DMS 273 treated with DMSO at 0.1 percent for 48 hours (cell line): ENCODE measurements around the gene TMPRSS6.
A peak's percentile ranks its signal among the peaks of the same experiment; 100 is the strongest.

Source experiments
- DNase-seq: peaks from one replicate; lab custom pipeline; 2025; lab: John Stamatoyannopoulos, UW

Gene TMPRSS6

DNA sequence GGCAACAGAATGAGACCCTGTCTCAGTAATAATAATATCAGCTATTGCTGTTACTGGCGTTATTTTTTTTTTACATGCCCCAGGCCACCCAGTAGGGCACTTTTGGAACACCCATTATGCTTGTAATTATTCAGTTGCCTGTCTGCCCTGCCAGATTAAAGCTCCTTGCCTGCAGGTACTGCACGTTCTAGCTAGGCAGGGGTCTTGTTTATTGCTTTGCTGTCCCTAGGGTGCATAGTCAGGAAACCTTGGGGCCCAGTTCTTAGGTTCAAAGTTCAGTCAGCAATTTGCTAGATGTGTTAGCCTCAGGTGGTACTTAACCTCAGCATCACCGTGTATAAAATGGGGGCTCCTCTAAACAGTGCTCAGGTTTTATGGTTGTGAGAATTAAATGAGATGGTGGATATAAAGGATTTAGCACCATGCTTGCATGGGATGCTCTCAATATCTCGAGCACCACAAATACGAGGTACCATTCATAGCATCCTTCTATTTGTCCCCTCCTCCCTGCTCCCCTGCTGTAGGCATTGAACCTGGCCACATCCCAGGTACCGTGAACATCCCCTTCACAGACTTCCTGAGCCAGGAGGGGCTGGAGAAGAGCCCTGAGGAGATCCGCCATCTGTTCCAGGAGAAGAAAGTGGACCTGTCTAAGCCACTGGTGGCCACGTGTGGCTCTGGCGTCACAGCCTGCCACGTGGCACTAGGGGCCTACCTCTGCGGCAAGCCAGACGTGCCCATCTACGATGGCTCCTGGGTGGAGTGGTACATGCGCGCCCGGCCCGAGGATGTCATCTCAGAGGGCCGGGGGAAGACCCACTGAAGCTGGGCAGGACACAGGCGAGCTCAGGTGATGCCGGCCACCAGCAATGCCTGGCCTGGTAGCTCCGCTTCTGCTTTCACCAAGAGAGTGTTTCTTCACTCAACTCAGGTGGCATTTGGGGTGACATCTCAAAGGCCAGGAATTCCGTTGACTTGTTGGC is 80.5 kb downstream of the TMPRSS6 start:
- DNase-seq = no peak

DNA sequence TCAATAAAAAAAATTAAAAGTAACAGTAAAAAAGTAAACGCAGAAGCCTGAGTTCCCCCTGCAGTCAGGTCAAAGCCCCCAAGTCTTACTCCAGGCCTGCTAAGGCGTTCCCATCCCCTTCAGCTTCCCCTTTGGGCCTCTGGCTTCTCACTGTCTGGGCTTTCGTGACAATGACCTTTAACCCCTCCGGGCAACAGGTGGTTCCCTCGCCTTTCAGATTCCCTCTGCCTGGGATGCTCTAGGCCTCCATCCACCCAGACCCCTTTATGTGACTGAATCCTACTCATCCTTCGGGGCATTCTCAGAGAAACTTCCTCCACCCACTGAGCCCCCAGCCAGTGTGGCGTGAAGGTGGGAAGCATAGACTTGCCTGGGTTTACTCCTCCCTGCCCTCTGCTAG is 82.0 kb downstream of the TMPRSS6 start:
- no peak for DNase-seq

DNA sequence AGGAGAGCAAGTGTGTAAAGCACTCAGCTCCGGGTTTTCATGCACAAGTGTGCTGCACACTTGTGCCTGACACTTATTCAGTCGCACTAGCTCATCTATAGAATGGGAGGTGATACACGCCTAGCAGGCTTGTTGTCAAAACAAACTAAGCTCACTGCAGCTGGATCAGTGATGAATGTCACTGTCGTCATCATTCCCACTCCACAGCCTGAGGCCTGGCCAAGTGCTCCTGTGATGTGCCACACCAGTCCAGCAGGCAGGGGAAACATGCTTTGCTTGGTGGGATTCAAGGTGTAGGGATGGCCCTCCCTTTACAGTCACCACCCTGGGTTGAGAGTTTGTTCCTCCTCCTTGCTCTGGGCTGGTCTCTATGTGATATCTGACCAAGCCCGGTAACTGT is 83.2 kb downstream of the TMPRSS6 start:
- DNase-seq = no peak

DNA sequence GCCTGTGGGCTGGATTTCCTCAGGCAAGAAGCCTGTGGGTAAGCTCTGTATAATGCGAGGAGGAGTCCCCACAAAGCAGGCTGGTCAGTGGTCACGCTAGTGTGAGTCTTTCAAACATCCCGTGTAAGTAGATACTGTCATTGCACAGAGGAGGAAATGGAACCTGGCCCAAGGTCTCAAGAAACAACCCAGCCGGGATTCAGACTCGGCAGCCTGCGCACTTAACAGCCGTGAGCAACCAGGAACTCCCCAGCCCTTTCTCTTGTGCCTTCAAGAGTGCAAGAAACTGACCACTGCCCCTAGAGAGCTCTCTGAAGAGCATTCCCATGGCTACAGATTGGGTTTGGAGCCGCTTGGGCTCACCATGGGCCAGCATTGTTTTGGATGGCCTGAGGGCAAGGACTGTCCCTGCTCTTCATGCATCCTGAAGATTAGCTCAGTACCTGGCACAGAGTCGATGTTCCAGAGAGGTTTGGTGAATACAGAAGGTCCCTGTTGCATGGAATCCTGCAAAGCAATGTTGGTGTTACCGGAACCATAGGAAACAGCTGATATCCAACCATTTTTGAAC is 83.9 kb downstream of the TMPRSS6 start:
- DNase-seq = no peak

DNA sequence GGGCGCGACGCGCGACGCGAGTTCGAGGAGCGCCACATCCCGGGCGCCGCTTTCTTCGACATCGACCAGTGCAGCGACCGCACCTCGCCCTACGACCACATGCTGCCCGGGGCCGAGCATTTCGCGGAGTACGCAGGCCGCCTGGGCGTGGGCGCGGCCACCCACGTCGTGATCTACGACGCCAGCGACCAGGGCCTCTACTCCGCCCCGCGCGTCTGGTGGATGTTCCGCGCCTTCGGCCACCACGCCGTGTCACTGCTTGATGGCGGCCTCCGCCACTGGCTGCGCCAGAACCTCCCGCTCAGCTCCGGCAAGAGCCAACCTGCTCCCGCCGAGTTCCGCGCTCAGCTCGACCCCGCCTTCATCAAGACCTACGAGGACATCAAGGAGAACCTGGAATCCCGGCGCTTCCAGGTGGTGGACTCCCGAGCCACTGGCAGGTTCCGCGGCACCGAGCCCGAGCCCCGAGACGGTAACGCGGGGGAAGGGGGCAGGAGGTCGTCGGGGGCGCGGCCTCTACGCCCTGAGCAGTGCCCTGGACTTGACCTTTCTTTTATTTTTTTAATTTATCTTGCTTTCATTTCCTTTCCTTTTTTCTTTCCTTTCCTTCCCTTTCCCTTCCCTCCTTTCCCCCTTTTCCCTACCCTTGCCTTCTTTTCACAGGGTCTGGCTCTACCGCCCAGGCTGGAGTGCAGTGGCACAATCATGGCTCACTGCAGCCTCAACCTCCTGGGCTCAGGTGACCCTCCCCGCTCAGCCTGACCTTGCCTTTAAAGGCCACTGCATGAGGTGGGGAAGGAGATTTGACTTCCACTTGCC is 85.0 kb downstream of the TMPRSS6 start:
- no peak for DNase-seq

DNA sequence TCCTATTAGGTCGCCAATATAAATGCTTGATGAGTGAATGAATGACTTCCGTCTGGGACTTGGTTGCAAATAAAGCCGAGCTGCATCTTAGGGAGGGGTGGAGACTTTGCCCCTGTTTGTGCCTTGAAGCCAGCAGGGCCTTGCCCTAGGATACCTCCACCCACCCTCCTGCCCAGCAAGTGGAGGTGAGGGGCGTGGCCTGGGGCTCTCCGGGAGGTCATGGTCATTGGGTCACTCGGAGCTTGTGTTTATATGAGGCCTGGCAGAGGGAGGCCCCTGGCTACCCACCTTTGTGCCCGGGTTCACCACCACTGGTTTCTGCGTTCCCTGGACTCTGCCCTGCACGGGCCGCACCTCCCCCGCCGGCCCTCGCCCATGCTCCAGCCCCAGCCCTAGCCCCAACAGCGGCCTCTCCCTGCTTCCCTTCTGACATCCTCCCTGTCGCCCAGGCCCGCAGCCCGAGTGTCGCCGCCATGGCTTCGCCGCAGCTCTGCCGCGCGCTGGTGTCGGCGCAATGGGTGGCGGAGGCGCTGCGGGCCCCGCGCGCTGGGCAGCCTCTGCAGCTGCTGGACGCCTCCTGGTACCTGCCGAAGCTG is 85.7 kb downstream of the TMPRSS6 start:
- DNase-seq = no peak

DNA sequence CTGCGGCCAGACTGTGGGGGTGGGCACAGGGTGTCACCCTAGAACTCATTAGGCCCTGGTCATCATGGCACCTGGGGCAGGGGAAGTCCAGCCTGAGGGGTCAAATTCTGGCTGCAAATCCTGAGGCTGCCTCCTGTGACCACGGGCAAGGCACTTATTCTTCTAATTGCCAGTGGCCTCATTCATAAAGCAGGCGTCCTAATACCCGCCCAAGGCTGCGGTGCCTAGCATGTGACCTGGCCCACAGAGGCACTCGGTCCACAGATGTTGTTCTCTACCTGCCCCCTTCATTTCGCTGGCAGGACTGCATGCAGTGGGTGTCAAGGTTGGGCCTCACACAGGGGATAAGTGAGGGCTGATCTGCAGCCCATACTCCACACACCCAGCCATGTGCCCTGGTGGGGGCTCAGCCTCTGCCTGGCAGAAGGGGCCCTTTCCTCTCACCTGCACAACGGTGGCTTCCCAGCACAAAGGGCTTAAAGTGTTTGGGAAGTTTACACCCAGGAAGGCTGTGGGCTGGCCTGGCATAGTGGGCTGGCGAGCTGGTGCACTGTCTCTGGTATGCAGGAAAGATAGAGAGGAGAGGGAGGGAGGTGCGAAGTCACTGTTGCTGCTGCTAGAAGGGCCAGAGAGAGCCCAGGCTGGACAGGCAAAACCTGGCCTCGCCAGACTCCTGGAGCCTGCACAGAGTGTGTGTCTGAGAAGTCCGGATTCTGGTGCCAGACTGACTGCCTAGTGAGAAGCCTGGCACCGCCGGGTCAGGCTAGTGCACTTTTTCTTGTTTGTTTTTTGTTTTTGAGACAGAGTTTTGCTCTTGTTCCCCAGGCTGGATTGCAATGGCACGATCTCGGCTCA is 86.8 kb downstream of the TMPRSS6 start:
- no peak for DNase-seq

DNA sequence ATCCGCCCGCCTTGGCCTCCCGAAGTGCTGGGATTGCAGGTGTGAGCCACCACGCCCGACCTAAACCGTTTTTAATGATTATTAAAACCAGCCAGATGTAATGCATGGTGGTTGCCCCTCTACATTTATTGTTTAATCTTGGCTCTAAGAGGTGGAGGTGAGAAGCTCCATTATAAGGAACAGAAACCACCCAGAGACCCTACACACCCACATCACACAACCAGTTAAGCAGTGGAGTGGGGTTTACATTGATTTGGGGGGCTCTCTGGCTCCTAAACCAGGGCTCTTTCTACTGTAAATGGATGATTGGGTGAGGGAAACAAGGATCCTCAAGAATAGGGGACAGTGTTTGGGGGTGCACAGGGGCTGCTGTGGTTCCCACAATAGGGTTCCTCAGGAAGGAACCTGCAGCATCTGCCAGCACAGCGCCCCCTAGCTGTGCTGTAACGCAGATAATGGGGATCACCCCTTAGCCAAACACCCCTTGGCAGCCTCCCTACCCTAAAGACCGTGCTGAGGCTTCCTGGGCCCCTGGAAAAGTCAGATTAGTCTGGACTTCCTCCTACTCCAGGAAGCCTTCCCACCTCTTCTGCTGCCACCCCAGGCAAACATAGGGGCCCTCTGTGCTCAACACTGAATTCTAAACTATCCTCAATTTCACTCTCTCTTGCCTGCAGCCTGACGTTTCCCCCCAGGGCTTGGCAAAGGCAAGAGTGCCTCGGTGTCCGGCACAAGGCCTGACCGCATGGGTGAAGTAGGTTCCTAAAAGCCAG is 87.6 kb downstream of the TMPRSS6 start:
- no peak for DNase-seq

DNA sequence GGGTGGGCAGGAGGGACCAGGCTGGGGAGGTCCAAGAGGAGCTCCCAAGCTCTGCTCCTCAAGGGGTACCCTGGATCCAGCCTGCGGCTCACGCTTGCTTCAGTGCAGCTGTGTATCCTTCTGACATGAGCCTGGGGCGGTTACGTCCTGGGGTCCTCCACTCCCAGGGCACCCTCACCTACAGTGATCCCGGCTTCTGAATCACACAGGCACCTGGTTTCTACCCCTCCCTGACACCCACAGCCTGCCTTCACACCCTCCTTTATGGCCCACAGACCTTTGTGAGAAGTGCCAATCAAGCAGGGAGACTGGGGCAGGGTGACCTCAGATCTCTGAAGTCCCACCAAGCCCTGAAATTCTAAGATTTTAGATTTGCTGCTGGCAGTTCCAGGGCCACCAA is 88.5 kb downstream of the TMPRSS6 start:
- DNase-seq = no peak

DNA sequence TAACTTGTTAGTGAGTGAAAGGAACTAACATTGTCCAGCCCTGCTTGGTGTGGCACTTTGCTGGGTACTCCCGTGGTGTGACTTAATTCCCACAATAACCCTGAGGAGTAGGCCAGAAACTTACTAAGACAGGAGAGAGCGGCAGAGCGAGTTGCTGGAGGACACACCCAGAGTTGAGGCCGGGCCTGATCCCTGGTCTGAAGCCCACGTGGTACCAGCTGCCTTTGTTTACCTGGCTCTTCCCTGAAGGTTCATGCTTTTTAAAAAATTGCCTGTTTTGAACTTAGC is 89.4 kb downstream of the TMPRSS6 start:
- DNase-seq = peak; percentile 10

DNA sequence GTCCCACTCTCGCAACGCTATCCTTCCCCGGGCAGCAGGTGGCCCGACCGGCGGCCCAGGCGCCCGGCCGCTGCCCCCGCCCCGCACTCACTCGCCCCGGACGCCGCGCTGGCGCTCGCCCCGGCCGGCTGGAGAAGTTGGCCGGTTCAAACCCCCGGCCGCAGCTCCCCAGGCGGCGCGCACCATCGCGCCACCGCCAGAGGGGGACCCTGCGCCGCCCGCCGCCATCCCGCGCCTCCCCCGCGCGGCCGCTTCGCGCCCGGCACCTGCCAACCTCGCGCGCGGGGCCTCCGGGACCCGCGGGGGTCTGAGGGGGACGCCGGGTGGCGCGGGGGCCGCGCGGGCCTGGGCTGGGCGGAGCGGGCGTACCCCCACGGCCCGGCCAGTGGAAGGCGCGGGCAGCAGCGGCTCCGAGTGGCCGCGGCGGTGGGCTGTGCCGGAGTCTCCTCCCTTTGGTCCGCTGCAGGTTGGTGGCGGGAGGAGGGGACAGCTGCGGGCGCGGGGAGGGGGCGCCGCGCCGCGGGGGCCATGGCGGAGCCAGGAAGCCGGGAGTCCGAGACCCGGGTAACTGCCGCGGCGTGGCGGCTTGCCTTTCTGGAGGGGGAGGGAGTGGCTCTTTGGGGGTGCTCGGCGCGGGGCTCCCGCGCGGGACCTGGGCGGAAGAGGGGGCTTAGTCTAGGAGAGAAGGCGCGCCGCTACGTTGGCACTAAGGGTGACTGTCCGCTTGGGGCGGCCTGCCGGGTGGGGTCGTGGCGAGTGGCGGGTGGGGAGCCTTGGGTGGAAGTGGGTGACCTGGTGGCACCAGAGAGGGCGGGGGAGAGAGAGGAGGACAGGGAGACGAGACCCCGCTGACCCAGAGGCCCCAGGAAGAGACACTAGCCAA is 90.0 kb downstream of the TMPRSS6 start, which contains the start of the genes MPST and TST:
TSS of gene MPST (plus strand) at position 434 of the 883 bp plus-strand sequence. CDS start at position 529, 95 bp downstream.
TSS of gene TST (minus strand) at position 139 of the 883 bp plus-strand sequence. CDS start 715 bp downstream, outside the sequence.
- no peak for DNase-seq

DNA sequence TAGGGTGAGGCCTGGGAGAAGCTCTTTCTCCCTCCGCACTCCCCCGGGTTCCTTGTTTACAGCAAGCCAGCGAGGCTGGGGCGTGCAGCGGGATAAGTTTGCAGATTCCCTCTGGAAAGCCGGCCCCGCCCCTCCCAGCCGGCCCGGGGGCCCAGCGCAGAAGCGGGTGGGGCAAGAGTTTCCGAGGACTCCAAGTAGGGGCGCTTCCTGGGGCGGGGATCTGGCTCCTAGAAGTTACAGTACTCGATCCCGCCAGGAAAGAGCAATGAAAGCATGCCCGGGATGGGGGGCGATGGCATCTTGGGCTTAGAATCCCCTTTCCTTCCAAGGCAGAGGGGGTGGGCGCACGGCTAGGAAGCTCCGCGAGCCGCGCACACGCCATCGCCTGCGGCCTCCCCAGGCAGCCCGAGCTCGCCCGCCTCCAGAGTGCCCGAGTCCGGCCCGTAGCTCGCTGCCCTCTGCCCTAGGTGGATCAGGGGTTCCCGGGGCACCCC is 90.7 kb downstream of the TMPRSS6 start:
- DNase-seq = no peak

DNA sequence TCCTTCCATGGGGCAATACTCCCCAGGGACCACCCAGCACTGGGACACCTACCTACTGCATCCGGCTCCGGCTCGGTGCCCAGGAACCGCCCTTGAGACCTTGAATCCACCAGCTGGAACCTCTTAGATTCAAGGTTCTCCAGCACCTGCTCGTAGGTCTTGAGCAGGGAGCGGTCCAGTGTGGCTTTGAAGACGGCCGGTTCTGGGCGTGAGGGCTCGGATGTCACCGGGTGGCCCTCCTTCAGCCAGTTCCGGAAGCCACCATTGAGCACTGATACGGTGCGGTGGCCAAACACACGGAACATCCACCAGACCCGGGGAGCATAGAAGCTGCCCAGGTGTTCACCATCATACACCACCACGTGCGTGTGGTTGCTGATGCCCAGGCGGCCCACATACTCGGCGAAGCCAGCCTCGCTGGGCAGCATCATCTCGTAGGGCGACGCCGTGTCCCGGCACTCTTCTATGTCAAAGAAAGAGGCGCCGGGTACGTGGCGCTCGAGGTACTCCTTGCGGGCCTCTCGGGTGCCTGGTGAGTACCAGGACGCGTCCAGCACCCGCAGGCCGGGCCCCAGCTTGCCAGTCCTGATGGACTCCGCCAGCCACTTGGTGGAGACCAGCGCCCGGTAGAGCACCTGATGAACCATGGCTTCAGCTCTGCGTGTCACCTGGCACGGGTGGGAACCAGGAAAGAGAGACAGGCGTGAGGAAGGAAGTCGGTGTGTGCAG is 91.3 kb downstream of the TMPRSS6 start:
- no peak for DNase-seq

DNA sequence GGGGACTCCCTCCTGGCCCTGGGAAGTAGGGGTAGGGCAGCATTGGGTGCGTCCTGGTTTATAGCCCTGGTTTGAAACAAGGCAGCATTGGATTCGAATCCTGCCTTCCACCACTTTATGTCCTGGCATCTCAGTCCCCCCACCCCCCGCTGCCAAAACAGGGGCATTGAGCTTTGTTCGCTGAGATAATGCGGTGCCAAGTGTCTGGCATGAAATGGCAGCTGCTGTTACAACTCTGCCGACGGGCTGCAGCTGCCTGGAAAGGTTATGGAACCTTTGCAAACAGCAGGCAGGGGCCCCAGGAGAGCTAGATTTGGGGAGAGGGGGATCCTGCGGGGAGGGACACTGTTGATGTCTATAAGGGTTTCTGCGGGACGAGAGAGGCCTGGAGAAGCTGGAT is 92.2 kb downstream of the TMPRSS6 start:
- DNase-seq = no peak

DNA sequence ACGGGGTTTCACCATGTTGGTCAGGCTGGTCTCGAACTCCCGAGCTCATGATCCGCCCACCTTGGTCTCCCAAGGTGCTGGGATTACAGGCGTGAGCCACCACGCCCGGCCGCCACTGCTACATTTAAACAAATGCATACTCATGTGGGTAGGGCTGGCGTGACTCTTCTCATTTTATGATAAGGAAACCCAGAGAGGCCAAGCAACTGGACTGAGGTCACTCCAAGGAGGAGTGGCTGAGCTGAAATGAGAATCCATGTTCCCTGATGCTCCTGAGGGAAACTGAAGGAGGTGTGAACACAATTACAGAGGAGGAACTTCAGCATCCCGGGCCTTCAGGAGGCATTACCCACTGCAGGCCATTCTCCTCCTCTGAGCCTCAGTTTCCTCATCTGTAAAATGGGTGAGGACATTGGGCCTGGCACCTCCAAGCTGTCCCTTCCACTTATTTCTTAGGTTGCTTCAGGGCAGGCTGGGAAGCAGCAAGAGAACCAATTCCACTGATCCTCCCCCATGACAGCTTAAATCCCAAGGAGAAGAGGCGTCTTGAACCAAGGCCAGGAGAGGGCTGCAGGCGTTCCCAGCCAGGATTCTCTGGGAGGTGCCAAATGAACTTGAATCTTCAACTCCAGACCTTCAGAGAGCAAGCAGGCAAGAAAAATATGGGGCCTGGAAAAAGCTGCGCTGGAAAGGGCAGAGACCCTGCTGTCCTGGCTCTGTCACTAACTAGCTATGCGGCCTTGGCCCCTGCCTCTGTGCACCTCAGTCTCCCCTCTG is 93.2 kb downstream of the TMPRSS6 start:
- no peak for DNase-seq

DNA sequence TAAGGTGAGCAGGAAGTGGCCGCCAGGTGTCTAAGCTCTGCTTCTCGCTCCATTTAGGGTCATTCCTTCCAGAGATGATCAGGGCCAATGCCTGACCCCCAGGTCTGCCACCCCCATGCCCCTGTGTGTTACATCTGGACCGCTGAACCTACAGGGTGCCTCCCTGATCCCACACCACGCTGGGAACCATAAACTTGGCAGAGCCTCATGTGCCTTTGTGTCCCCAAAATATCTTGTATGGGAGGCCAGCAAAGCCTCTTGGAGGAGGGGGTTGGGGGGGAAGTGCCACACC is 94.0 kb downstream of the TMPRSS6 start:
- DNase-seq = no peak
